HCT116 (cell line): ENCODE measurements around the gene CFAP77. TPM values are rescaled to one million over a fixed set of nuclear protein-coding genes. Genes with fewer than 3 reads are reported as not detected.

Experiments
- ATAC-seq: fragments of 200-7000 bp; cut with Tn5 transposase; 2 replicates; pipeline ENCODE4 v1.9.1; 2020; ENCODE audit warnings: mild to moderate bottlenecking, moderate library complexity
- BruUV-seq: library from RNA; stranded (reverse); fragments of 400-500 nt; replicated peaks from 2 replicates; lab custom pipeline; 2021; lab: Mats Ljungman, UMichigan
- CTCF ChIA-PET: fragments of 300-600 bp; sonication (Branson Sonifier 250); formaldehyde crosslinking; loops from one replicate; lab custom pipeline; 2021; ENCODE audit warnings: antibody characterized with exemption; lab: Charles Lee
- POLR2A ChIA-PET: fragments of 300-600, 350-600 bp; sonication (Branson Sonifier 250); formaldehyde crosslinking; loops from one replicate; lab custom pipeline; 2021; ENCODE audit warnings: antibody characterized with exemption; lab: Charles Lee
- RAD21 ChIA-PET, 2 experiments: fragments of 300-600 bp; sonication (Branson Sonifier 250); formaldehyde crosslinking; loops; one replicate each; lab custom pipeline; 2023; ENCODE audit warnings: low total read pairs in 2 of 2; ENCODE audit not compliant: uncharacterized antibody in 2 of 2, unreplicated experiment in 2 of 2, low non-redundant PET in 1 of 2; lab: Charles Lee
- DNase-seq: peaks from one replicate; pipeline ENCODE4 v3.0.0-alpha.2; 2010; ENCODE audit warnings: low read depth, low spot score
- H2AFZ ChIP-seq: fragments of 200-600 bp; shearing (Covaris generic), sonication (generic); 2 replicates; pipeline ENCODE4 v1.6.1; 2017; ENCODE audit warnings: low read depth, mixed run types, mixed read lengths, antibody characterized with exemption, low read length; ENCODE audit not compliant: poor library complexity, severe bottlenecking
- H3K27ac ChIP-seq: 2 replicates; pipeline ENCODE4 v1.5.1; 2012; ENCODE audit warnings: low read depth, low read length
- H3K27me3 ChIP-seq: fragments of 200-600 bp; sonication (generic); 2 replicates; pipeline ENCODE4 v1.6.1; 2016; ENCODE audit warnings: mixed run types, low read length, mixed read lengths; ENCODE audit not compliant: insufficient read depth
- H3K36me3 ChIP-seq, 2 experiments: fragments of 200-500 bp in 1 of 2; fragments of 200-600 bp in 1 of 2; sonication (Bioruptor generic) in 1 of 2; sonication (generic) in 1 of 2; 2 replicates each; pipeline versions ENCODE4 v1.5.1 to v1.6.1; 2014 to 2016; ENCODE audit warnings: low read length in 2 of 2, inconsistent platforms in 1 of 2, mixed read lengths in 1 of 2, mixed run types in 1 of 2; ENCODE audit not compliant: insufficient read depth in 2 of 2, control insufficient read depth in 1 of 2
- H3K4me1 ChIP-seq, 2 experiments: fragments of 200-600 bp in 1 of 2; sonication (generic) in 1 of 2; 2 replicates each; pipeline versions ENCODE4 v1.5.1 to v1.6.1; 2012 to 2017; ENCODE audit warnings: low read length in 2 of 2, inconsistent platforms in 1 of 2, mild to moderate bottlenecking in 1 of 2, mixed read lengths in 1 of 2, mixed run types in 1 of 2, moderate library complexity in 1 of 2; ENCODE audit not compliant: insufficient read depth in 2 of 2, control insufficient read depth in 1 of 2
- H3K4me2 ChIP-seq: fragments of 200-600 bp; sonication (generic); 2 replicates; pipeline ENCODE4 v1.6.1; 2017; ENCODE audit warnings: mixed run types, low read length, mixed read lengths
- H3K4me3 ChIP-seq, 2 experiments: fragments of 200-600 bp in 1 of 2; sonication (generic) in 1 of 2; replicated peaks in 1 of 2; 2 replicates each; pipeline ENCODE4 v1.5.1; 2011 to 2016; ENCODE audit warnings: low read length in 2 of 2, control low read depth in 1 of 2, low read depth in 1 of 2, mild to moderate bottlenecking in 1 of 2, mixed read lengths in 1 of 2, mixed run types in 1 of 2
- H3K79me2 ChIP-seq: fragments of 200-600 bp; sonication (generic); 2 replicates; pipeline ENCODE4 v1.6.1; 2017; ENCODE audit warnings: mild to moderate bottlenecking, mixed run types, low read length, moderate library complexity, mixed read lengths; ENCODE audit not compliant: insufficient read depth
- H3K9ac ChIP-seq: fragments of 200-600 bp; sonication (generic); 2 replicates; pipeline ENCODE4 v1.6.1; 2016; ENCODE audit warnings: low read length, mixed read lengths
- H3K9me2 ChIP-seq: fragments of 200-600 bp; sonication (generic), shearing (Covaris generic); 2 replicates; pipeline ENCODE4 v1.6.1; 2017; ENCODE audit warnings: mixed run types, mild to moderate bottlenecking, moderate library complexity; ENCODE audit not compliant: insufficient read depth
- H3K9me3 ChIP-seq, 2 experiments: fragments of 200-500 bp in 1 of 2; fragments of 200-600 bp in 1 of 2; sonication (Bioruptor generic) in 1 of 2; sonication (generic) in 1 of 2; 2 replicates each; pipeline ENCODE4 v1.6.1; 2014 to 2017; ENCODE audit warnings: low read length in 2 of 2, mixed read lengths in 2 of 2, inconsistent platforms in 1 of 2, low read depth in 1 of 2, mild to moderate bottlenecking in 1 of 2, mixed run types in 1 of 2, moderate library complexity in 1 of 2; ENCODE audit not compliant: control insufficient read depth in 1 of 2, insufficient read depth in 1 of 2
- H4K20me1 ChIP-seq: fragments of 200-600 bp; sonication (generic), shearing (Covaris generic); 2 replicates; pipeline ENCODE4 v1.6.1; 2017; ENCODE audit warnings: mixed run types, mild to moderate bottlenecking, moderate library complexity; ENCODE audit not compliant: insufficient read depth
- ATF3 ChIP-seq: IDR thresholded peaks from 2 replicates; pipeline ENCODE4 v1.6.1; 2012
- CEBPB ChIP-seq: IDR thresholded peaks from 2 replicates; pipeline ENCODE4 v1.6.1; 2012; ENCODE audit warnings: low read depth
- ELF1 ChIP-seq: IDR thresholded peaks from 2 replicates; pipeline ENCODE4 v1.6.1; 2012; ENCODE audit warnings: low read depth, borderline replicate concordance
- EZH2 ChIP-seq: fragments of 200-600 bp; sonication (generic); IDR thresholded peaks from 2 replicates; pipeline ENCODE4 v1.6.1; 2017; ENCODE audit warnings: antibody characterized with exemption, mixed run types
- EZH2phosphoT487 ChIP-seq: fragments of 200-600 bp; IDR thresholded peaks from 2 replicates; pipeline ENCODE4 v1.6.1; 2018; ENCODE audit warnings: antibody characterized with exemption, borderline replicate concordance
- FOSL1 ChIP-seq: IDR thresholded peaks from 2 replicates; pipeline ENCODE4 v1.6.1; 2012; ENCODE audit warnings: low read depth
- POLR2AphosphoS5 ChIP-seq: IDR thresholded peaks from 2 replicates; pipeline ENCODE4 v1.6.1; 2011; ENCODE audit warnings: mild to moderate bottlenecking, low read depth, low read length, moderate library complexity
- SP1 ChIP-seq: IDR thresholded peaks from 2 replicates; pipeline ENCODE4 v1.6.1; 2012; ENCODE audit warnings: low read depth
- TCF7L2 ChIP-seq: IDR thresholded peaks from 2 replicates; pipeline ENCODE4 v1.7.0; 2011; ENCODE audit warnings: borderline replicate concordance, inconsistent platforms; ENCODE audit not compliant: insufficient read depth, insufficient read length; ENCODE audit errors: extremely low read depth
- YY1 ChIP-seq: IDR thresholded peaks from 2 replicates; pipeline ENCODE4 v1.6.1; 2011; ENCODE audit warnings: low read length, low read depth, moderate library complexity, mild to moderate bottlenecking; ENCODE audit not compliant: insufficient replicate concordance; ENCODE audit errors: extremely low read depth
- ZBTB33 ChIP-seq: IDR thresholded peaks from 2 replicates; pipeline ENCODE4 v1.6.1; 2011; ENCODE audit warnings: mild to moderate bottlenecking, low read length, moderate library complexity; ENCODE audit not compliant: insufficient replicate concordance; ENCODE audit errors: extremely low read depth
- ZNF274 ChIP-seq: fragments of 200-500 bp; sonication (Bioruptor generic); IDR thresholded peaks from 2 replicates; pipeline ENCODE4 v1.6.1; 2014; ENCODE audit warnings: mild to moderate bottlenecking, low read depth, low read length, inconsistent platforms
- intact Hi-C: fragments of 100-400 bp; cut with micrococcal nuclease; formaldehyde crosslinking; loops from 2 replicates; pipeline ENCODE4 v1.10.0; 2022
- total RNA-seq: library from RNA; stranded (reverse); gene quantifications from one replicate; pipeline ENCODE4 v1.2.1, GENCODE V29; 2021; ENCODE audit not compliant: unreplicated experiment

The CFAP77 gene
- total RNA-seq, 1 experiment from 2014 or later = 0.98 TPM

- Histone ChIP-seq H3K9me2 (no peaks in the 10 kb centered on the region), H3K27me3 (no peaks in the 10 kb centered on the region), H3K9me3 (no peaks in the 10 kb centered on the region), H3K36me3 (no peaks in the 10 kb centered on the region), H3K4me1 (peaks cover 0 to 9% of the 10 kb centered on the region in 2 experiments; a peak in 2 of 4 replicates), H3K4me3 (no peak overlapping the region), H3K9ac (no peak overlapping the region), H3K79me2 (no peaks in the 10 kb centered on the region), H4K20me1 (no peaks in the 10 kb centered on the region), H3K4me2 (no peak overlapping the region), H2AFZ (no peak overlapping the region), H3K27ac (no peak overlapping the region)
- DNase-seq (no peak), ATAC-seq (no peak)
- CTCF ChIA-PET = no interaction called here
- BruUV-seq = no TSS peak
- RAD21 ChIA-PET = no interaction called here
- intact Hi-C loops = no loop called here
- TF ChIP-seq YY1 (no peak), ZNF274 (no peak)
- POLR2A ChIA-PET = no interaction called here
These were observed 178.6 kb downstream of the CFAP77 start for GRCh38 chr9:132588501-132589147.

GRCh38 chr9:132589148-132590036 lies 179.4 kb downstream of the CFAP77 start:
- intact Hi-C loops = no loop called here
- POLR2A ChIA-PET = no interaction called here
- H2AFZ ChIP-seq = no peak overlapping the region
- H3K27ac ChIP-seq = no peak overlapping the region
- ATAC-seq (no peak), DNase-seq (no peak)
- RAD21 ChIA-PET = no interaction called here
- CTCF ChIA-PET = no interaction called here
- no peaks in the 10 kb centered on the region for H3K9me3 ChIP-seq
- no peak overlapping the region for H3K4me2 ChIP-seq
- no peaks in the 10 kb centered on the region for H4K20me1 ChIP-seq
- H3K27me3 ChIP-seq = no peaks in the 10 kb centered on the region
- peaks cover 3 to 4% of the 10 kb centered on the region in 2 experiments; a peak in 1 of 4 replicates for H3K36me3 ChIP-seq
- no peak overlapping the region for H3K4me3 ChIP-seq
- no TSS peak for BruUV-seq
- no peak overlapping the region for H3K9ac ChIP-seq
- H3K9me2 ChIP-seq = no peaks in the 10 kb centered on the region
- no peaks in the 10 kb centered on the region for H3K79me2 ChIP-seq
- TF ChIP-seq TCF7L2 (no peak), FOSL1 (no peak), YY1 (no peak), POLR2AphosphoS5 (no peak), CEBPB (no peak), ZBTB33 (no peak), EZH2phosphoT487 (no peak), ZNF274 (no peak), ELF1 (no peak), EZH2 (no peak), ATF3 (no peak), SP1 (no peak)
- TF ChIP-seq, all 23 proteins: peak for 0
- peaks cover 0 to 9% of the 10 kb centered on the region in 2 experiments; a peak in 2 of 4 replicates for H3K4me1 ChIP-seq
